ENCODE results near the gene PLD2.

The PLD2 gene

GRCh38 chr17:4870855-4871254 lies 63.9 kb downstream of the PLD2 start:
- TF ChIP-seq, protein P1, sequence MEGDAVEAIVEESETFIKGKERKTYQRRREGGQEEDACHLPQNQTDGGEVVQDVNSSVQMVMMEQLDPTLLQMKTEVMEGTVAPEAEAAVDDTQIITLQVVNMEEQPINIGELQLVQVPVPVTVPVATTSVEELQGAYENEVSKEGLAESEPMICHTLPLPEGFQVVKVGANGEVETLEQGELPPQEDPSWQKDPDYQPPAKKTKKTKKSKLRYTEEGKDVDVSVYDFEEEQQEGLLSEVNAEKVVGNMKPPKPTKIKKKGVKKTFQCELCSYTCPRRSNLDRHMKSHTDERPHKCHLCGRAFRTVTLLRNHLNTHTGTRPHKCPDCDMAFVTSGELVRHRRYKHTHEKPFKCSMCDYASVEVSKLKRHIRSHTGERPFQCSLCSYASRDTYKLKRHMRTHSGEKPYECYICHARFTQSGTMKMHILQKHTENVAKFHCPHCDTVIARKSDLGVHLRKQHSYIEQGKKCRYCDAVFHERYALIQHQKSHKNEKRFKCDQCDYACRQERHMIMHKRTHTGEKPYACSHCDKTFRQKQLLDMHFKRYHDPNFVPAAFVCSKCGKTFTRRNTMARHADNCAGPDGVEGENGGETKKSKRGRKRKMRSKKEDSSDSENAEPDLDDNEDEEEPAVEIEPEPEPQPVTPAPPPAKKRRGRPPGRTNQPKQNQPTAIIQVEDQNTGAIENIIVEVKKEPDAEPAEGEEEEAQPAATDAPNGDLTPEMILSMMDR (conservative IDR thresholded peaks at IDR 0.05; ENCODE audit: control insufficient read depth, insufficient read depth, low read depth, low read length), result no peak
- DNase-seq (ENCODE audit: low read depth), result no peak
- H3K4me3 ChIP-seq (ENCODE audit: control insufficient read depth, low read depth, low read length), result no peak overlapping the region

GRCh38 chr17:4872786-4873185 lies 65.8 kb downstream of the PLD2 start:
- DNase-seq (ENCODE audit: low read depth), result no peak
- no peak overlapping the region for H3K4me3 ChIP-seq (ENCODE audit: control insufficient read depth, low read depth, low read length)
- TF ChIP-seq, protein P1 (conservative IDR thresholded peaks at IDR 0.05; ENCODE audit: control insufficient read depth, insufficient read depth, low read depth, low read length), result no peak
